ENCODE data around the gene ST6GALNAC5.

The ST6GALNAC5 gene

GRCh38 chr1:77085109-77085508, 217.8 kb downstream of the ST6GALNAC5 start:
- H3K4me1 ChIP-seq (ENCODE audit: low read length) = no peaks in the 10 kb centered on the region
- no peaks in the 10 kb centered on the region for H3K27me3 ChIP-seq (replicated peaks; ENCODE audit: insufficient read depth, low read length)
- no peak overlapping the region for H3K27ac ChIP-seq (ENCODE audit: low read length)
- no peaks in the 10 kb centered on the region for H3K79me2 ChIP-seq (ENCODE audit: low read length)
- no peak for TF ChIP-seq EZH2phosphoT487 (IDR thresholded peaks at IDR 0.05; ENCODE audit: low read length)
- no peak for TF ChIP-seq EZH2 (optimal IDR thresholded peaks at IDR 0.05; ENCODE audit: low read depth, low read length)
- TF ChIP-seq CTCF (IDR thresholded peaks at IDR 0.05; ENCODE audit: low read length) = no peak
- H3K9ac ChIP-seq (ENCODE audit: low read length) = no peak overlapping the region
- H3K9me3 ChIP-seq (replicated peaks; ENCODE audit: insufficient read depth, low read length) = no peaks in the 10 kb centered on the region
- no peaks in the 10 kb centered on the region for H3K9me2 ChIP-seq (replicated peaks; ENCODE audit: insufficient read depth, low read length)
- H2AFZ ChIP-seq (ENCODE audit: low read length) = no peak overlapping the region
- H4K20me1 ChIP-seq (ENCODE audit: insufficient read depth, low read length) = no peaks in the 10 kb centered on the region
- no peaks in the 10 kb centered on the region for H3F3A ChIP-seq (ENCODE audit: insufficient read depth, low read length)
- no peak overlapping the region for H3K4me3 ChIP-seq (ENCODE audit: low read length)
- H3K36me3 ChIP-seq (replicated peaks; ENCODE audit: insufficient read depth, low read length) = no peaks in the 10 kb centered on the region
- no peak for DNase-seq
- no peak overlapping the region for H3K4me2 ChIP-seq (ENCODE audit: low read depth, low read length)

GRCh38 chr1:77089756-77090155, 222.5 kb downstream of the ST6GALNAC5 start:
- Histone ChIP-seq H3K4me1 (ENCODE audit: low read length) (no peaks in the 10 kb centered on the region), H3K27ac (ENCODE audit: low read length) (no peak overlapping the region), H3K4me3 (ENCODE audit: low read length) (no peak overlapping the region), H3K36me3 (replicated peaks; ENCODE audit: insufficient read depth, low read length) (no peaks in the 10 kb centered on the region), H3K4me2 (ENCODE audit: low read depth, low read length) (no peak overlapping the region), H3K9ac (ENCODE audit: low read length) (no peak overlapping the region), H3F3A (ENCODE audit: insufficient read depth, low read length) (no peaks in the 10 kb centered on the region), H3K9me2 (replicated peaks; ENCODE audit: insufficient read depth, low read length) (no peaks in the 10 kb centered on the region), H3K27me3 (replicated peaks; ENCODE audit: insufficient read depth, low read length) (no peaks in the 10 kb centered on the region), H4K20me1 (ENCODE audit: insufficient read depth, low read length) (no peaks in the 10 kb centered on the region), H2AFZ (ENCODE audit: low read length) (no peak overlapping the region), H3K9me3 (replicated peaks; ENCODE audit: insufficient read depth, low read length) (no peaks in the 10 kb centered on the region), H3K79me2 (ENCODE audit: low read length) (no peaks in the 10 kb centered on the region)
- TF ChIP-seq CTCF (IDR thresholded peaks at IDR 0.05; ENCODE audit: low read length) = no peak
- DNase-seq = no peak

GRCh38 chr1:77095236-77095635, 228.0 kb downstream of the ST6GALNAC5 start:
- H3K4me3 ChIP-seq (ENCODE audit: low read length) = no peak overlapping the region
- H2AFZ ChIP-seq (ENCODE audit: low read length) = no peak overlapping the region
- no peak overlapping the region for H3K4me2 ChIP-seq (ENCODE audit: low read depth, low read length)
- H4K20me1 ChIP-seq (ENCODE audit: insufficient read depth, low read length) = no peaks in the 10 kb centered on the region
- DNase-seq = no peak
- no peak overlapping the region for H3K27ac ChIP-seq (ENCODE audit: low read length)
- TF ChIP-seq CTCF (IDR thresholded peaks at IDR 0.05; ENCODE audit: low read length) (no peak), EZH2phosphoT487 (IDR thresholded peaks at IDR 0.05; ENCODE audit: low read length) (no peak), EZH2 (optimal IDR thresholded peaks at IDR 0.05; ENCODE audit: low read depth, low read length) (no peak)
- no peak overlapping the region for H3K9ac ChIP-seq (ENCODE audit: low read length)
- no peaks in the 10 kb centered on the region for H3K9me3 ChIP-seq (replicated peaks; ENCODE audit: insufficient read depth, low read length)
- no peaks in the 10 kb centered on the region for H3K36me3 ChIP-seq (replicated peaks; ENCODE audit: insufficient read depth, low read length)
- no peaks in the 10 kb centered on the region for H3F3A ChIP-seq (ENCODE audit: insufficient read depth, low read length)
- no peaks in the 10 kb centered on the region for H3K4me1 ChIP-seq (ENCODE audit: low read length)
- no peaks in the 10 kb centered on the region for H3K27me3 ChIP-seq (replicated peaks; ENCODE audit: insufficient read depth, low read length)
- no peaks in the 10 kb centered on the region for H3K9me2 ChIP-seq (replicated peaks; ENCODE audit: insufficient read depth, low read length)
- no peaks in the 10 kb centered on the region for H3K79me2 ChIP-seq (ENCODE audit: low read length)

Measured in MM.1S (cell line).